Inflammatory macrophage treated with lipopolysaccharide for 1 hour (primary cell): ENCODE measurements around the gene RAB11A.
A peak's percentile ranks its signal among the peaks of the same experiment; 100 is the strongest.

Experiments used
- DNase-seq, 2 donors: peaks; one replicate each; pipeline ENCODE4 v3.0.0-alpha.2; 2020 to 2022

Gene RAB11A

DNA sequence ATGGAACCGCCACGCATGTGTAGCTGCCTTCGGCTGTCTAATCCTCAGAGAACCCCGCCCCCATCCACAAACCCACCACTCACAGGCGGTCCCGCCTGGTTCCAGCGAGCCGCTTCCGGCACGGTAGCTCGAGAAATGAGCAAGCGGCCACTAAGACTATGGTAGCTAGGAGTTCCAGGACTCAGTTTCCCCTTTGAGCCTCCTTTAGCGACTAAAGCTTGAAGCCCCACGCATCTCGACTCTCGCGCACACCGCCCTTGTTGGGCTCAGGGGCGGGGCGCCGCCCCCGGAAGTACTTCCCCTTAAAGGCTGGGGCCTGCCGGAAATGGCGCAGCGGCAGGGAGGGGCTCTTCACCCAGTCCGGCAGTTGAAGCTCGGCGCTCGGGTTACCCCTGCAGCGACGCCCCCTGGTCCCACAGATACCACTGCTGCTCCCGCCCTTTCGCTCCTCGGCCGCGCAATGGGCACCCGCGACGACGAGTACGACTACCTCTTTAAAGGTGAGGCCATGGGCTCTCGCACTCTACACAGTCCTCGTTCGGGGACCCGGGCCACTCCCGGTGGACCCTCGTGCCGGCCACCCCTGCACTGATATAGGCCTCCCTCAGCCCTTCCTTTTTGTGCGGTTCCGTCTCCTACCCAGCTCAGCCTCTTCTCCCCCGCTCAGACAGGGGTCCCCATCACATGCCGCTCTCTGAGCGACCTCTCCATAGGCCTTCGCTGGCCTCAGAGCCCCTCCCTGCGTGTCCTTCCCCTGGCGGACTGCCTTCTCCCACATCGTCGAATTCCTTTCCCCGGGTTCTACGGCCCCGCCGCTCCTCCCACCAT, at the start of gene RAB11A:
Gene RAB11A, plus strand, starts transcription at position 366 of the 828 bp plus-strand sequence. Its CDS starts 95 bp downstream, at position 461.
- peak; percentile 93 to 97 for DNase-seq

DNA sequence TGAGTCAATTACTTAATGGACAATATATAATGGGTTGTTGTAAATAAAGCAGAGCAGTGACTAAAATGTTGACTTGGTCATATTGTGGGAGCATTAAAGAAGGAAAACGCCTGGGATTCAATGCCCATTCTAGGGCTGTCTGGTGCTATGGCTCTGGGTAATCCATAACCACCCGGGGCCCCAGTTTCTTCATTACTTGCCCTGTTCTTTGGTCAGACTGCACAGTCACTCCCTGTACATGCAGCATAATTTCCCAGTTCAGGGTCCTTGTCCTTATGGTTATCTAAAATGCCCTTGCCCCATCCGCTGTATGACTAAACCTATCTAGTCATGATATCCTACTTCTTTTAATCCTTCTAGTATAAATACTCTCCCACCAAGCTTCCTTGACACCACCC, 49.7 kb upstream of the RAB11A start:
- peak in 1 of 2 donors; percentile 24 for DNase-seq

DNA sequence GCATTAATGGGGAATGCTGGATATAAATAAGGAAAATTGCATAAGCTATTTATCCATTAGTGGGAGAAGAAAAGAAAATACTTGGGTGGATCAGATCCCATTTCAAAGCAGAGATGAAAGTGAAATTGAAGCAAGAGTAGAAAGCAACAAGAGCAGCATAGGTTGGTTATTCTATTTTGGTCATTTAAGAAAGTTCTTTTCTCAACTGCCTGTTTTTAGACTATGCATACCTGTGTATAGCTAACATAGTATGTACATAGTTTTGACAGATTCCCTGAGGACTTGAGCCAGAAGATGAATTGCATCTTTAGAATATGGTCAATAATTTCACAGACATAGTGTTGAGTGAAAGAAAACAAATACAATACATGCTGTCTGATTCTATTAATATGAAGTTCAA, 48.2 kb upstream of the RAB11A start:
- DNase-seq = no peak

DNA sequence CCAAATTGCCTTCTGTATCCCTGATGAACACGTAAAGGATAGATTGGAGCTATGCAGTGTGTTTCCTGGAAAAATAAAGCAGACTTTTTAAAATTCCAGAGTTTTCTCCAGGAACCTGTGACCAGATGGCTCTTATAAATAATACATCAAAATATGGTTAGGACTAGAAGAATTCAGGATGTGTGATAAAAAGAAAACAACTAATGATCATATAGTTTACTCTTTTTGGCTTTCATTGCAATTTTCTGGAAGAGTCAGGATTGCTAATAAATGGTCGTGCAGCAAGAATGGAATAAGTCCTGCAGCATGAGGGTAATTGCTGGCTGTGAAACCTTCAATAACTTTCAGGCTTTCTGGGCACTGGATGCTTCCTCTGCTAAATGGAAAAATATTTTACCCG, 47.0 kb upstream of the RAB11A start:
- DNase-seq = no peak

DNA sequence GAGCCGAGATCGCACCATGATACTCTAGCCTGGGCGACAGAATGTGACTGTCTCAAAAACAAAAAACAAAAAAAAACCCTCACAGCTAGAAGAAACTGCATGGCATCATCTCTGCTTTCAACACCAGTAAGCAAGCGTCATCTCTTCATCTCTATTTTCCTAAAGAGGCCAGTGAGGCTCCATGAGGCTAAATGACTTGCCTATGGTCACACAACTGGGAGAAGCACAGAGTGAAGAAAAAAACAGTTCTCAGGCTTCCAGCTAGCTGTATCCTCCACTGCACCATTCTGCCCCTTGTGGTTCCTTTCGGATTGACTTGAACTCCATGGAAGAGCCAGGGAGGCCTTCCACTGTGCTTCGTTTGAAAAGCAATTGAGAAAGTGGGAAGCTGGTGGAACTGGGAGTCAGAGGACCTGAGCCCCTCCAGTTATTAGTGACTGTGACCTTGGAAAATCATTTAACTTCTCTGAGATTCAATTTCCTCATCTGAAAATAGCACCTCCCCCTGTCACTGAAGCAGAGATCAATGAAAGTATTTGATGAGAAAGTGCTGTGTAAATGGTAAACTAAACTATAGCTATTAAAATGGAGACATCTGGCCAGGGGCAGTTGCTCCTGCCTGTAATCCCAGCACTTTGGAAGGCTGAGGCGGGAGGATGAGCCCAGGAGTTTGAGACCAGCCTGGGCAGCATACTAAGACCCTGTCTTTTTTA, 45.1 kb upstream of the RAB11A start:
- DNase-seq = peak; percentile 52 to 73

DNA sequence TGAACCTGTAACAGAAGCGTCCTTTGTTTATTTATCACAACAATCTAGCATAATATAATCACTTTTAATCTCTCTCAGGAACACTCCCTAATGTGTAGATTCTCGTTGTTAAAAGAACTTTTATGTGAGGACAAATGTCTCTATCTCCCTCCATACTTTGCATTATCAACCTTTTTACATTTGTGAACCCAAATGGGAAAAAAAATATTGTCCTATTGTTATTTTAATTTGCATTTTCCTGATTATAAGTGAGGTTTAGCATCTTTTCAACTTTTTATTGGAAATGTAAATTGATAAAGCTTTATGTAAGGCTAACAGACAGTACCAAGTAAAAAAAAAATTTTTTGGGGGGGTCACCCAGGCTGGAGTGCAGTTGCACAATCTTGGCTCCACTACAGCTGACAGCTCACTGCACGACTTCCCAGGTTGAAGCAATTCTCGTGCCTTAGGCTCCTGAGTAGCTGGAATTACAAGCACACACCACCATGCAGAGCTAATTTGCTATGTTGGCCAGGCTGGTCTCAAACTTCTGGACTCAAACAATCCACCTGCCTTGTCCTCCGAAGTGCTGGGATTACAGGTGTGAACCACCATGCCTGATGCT, 44.2 kb upstream of the RAB11A start:
- DNase-seq = no peak

DNA sequence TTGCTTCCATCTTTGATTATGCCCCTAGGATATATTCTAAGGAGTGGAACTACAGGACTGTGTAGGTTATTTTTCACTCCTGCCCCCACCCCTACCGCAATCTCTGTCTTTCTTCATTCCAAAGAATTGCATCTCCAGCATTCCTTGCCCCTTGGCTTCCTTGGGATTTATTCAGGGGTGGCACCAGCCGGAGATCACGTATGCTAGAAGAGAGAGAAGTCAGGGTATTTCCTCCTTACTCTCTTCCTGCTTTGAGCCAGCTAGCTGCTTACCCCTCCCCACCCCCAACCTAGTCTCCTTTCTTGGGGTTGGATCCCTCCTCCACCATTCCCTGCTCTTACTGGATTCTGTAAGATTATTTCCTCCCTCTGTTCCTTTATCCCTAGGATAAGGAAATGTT, 42.2 kb upstream of the RAB11A start:
- DNase-seq = no peak

DNA sequence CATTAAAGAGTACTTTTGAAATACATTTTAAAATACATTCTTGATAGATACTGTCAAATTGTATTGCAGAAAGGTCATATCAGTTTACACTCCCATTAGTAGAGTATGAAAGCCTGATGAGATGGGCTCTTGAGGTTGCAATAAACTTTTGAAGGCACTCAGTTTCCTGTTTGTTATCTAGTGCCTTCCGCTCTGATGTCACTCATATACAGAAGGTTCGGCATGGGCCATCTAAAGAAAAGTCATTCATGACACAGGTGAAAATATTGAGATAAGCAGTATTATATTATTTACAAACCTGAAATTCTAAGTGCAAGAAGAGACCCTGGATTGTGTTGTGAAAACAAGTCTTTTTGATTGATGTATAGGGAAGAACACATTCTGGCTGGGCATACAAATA, 40.7 kb upstream of the RAB11A start:
- DNase-seq = no peak

DNA sequence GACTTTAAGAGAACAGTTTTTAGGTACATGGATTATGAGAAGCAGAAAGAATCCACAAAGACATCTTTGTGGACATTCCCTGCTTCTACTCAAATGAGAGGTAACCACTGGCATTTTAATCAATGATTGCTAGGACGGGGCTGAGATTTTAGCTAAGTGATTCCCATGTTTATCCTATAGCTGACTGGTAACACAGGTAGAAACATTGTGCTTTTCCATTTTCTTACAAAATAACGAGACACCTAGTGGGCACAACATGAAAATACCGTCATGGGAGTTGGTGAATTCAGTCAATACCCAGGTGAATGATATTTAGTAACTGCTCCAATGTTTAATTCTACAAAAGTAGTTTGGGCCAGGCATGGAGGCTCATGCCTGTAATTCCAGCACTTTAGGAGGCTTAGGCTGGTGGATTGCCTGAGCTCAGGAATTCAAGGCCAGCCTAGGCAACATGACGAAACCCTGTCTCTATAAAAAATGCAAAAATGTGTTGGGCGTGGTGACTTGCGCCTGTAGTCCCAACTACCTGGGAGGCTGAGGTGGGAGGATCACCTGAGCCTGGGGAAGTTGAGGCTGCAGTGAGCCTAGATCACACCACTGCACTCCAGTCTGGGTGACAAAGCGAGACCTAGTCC, 40.0 kb upstream of the RAB11A start:
- no peak for DNase-seq

DNA sequence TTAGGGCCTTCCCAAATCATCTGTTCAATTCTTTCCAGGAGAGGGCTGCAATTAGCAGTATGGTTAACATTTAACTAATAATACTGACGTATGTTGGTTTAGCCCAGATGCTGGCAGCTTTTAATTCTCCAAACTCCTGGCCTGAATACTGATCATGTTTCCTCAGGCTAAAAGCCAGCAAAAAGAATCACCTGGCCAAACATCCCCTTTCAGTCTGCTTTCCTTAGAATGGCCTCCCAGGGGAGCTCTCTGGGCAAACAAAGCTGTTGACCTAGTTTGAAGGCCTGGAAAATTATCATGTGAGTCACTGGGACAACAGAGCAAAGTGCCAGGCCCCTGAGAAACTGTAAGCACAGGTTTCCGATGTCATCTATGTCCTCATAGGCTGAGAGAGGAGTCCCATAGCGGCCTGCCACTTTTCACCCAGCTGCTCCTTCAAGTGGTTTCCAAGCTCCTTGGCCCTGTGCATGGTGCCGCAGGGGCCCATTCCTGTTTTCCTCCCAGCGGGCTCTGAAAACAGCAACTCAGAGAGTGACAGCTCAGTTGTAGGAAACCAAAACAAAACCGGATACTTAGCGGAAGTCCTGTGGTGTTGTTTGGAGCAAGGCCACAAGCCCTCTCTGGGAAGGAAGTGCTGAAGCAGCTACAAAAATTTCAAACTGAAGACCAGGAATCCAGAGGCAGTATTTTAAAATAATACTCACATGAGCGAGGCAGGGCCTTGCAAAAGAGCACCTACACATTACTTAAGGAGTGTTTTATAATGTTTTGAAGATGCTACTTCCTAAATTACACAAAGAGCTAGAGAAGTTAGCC, 36.5 kb upstream of the RAB11A start:
- peak; percentile 75 to 82 for DNase-seq

DNA sequence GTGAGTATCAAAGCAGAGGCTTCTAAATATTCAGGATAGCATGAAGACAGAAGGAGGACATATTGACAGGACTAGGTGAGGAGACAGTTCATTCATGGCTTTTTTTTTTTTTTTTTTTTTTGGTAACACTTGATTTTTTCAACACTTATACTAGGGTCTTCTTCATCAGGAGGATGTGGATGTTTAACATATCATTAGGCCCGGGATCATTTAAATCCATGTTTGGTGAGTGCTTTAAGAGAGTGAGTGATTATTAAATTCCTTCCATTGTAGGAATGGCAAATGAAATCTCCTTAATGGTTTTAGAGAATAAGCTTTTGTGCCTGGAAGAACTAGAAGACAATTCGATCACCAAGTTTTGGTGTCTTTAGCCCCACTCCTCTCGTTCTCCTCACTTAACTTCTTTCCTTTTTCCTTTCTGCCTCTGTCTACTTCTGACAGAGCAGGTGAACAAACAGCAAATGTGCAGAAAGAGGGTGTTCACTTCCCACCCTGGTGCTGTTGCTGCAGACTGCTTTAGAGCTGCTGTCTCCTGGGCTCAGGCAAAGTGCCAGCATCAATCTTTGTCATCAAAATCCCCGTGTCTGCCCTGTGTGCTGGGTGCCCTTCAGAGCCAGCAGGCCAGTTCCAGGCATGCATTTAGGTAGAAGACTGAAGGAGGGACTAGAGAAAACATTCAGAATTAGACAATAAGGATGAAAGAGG, 35.6 kb upstream of the RAB11A start:
- peak in 1 of 2 donors; percentile 12 for DNase-seq

DNA sequence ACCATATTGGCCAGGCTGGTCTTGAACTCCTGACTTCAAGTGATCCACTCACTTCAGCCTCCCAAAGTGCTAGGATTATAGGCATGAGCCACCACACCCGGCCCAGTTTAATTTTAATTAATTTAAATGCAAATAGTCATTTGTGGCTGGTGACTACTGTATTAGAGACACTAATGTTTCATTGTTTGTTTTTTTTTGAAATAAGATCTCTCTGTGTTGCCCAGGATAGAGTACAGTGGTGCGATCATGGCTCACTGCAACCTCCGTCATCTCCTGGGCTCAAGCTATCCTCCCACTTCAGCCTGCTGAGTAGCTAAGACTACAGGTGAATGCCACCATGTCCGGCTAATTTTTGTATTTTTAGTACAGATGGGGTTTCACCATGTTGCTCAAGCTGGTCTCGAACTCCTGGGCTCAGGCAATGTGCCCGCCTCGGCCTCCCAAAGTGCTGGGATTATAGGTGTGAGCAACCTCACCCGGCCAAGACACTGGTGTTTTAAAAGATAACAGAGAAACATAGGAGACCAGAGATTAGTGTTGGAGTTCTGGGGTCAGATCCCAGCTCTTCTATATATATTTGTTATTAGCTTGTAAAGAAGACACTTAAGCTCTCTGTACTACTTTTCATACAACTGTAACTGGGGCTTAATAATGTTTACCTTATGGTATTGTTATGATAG, 34.5 kb upstream of the RAB11A start:
- no peak for DNase-seq

DNA sequence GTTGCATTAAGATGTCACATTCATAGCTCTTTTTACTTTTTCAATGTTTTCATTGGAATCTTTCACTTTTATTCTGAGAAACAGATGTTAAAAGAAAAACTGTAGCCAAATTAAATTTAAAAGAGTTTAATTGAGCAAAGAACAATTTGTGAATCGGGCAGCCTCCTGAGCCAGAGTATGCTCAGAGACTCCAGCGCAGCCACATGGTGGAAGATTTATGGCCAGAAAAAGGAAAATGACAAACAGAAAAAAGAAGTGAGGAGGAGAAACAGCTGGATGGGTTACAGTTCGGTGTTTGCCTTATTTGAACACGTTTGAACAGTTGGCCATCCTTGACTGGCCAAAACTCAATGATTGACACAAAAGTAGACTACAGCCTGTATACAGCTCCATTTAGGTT, 33.8 kb upstream of the RAB11A start:
- no peak for DNase-seq

DNA sequence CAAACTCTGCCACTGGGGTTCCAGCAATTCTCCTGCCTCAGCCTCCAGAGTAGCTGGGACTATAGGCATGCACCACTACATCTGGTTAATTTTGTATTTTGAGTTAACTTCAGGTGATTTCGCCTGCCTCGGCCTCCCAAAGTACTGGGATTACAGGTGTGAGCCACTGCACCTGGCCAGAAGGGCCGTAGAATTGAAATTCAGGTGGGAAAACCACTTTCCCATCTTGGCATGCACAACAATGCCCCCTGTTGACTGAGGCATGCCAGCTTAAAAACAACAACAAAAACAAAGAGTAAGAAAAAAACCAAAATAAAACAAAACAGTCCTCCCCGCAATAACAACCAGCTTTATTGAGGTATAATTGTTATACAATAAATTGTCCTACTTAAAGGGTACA, 32.6 kb upstream of the RAB11A start:
- DNase-seq = no peak

DNA sequence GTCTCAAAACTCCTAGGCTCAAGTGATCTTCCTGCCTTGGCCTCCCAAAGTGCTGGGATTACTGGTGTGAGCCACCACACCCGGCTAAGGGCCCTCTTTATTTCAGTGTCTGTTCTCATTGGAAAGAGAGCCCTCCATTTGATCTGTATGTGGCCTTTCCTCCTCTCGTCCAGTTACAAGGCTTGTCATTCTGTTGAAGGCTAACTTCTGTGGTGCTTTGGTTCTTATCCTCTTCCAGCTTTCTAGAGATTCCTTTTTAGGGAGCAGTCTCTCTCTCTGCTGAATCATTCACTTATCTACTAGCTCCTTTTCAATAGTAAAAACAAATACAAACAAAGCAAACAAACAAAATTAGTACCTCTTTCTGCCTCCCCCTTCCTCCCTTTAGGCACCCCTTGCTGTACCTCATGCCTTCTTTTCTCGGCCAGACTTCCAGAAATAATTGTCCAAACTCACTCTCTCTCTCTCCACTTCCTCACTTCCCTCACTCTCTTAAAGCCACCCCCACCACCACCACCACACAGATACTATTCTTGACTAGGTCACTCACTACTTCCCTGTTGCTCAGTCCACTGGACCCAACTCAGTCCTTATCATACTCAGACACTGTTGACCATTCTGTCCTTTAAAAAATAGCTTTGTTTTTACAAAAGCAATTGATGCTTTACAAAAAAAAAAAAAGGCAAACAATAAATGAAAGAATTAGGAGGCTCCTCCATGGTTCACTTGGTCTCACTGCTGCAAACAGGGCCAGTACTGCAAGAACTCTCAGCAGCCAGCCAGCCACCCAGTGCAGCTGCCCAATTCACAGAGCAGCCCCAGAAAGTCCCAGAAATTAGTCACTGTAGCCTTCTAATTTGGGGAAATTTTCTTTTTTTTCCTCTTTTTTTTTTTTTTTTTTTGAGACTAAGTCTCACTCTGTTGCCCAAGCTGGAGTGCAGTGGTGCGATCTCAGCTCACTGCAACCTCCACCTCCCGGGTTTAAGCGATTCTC, 31.7 kb upstream of the RAB11A start:
- DNase-seq = peak; percentile 72 to 83

DNA sequence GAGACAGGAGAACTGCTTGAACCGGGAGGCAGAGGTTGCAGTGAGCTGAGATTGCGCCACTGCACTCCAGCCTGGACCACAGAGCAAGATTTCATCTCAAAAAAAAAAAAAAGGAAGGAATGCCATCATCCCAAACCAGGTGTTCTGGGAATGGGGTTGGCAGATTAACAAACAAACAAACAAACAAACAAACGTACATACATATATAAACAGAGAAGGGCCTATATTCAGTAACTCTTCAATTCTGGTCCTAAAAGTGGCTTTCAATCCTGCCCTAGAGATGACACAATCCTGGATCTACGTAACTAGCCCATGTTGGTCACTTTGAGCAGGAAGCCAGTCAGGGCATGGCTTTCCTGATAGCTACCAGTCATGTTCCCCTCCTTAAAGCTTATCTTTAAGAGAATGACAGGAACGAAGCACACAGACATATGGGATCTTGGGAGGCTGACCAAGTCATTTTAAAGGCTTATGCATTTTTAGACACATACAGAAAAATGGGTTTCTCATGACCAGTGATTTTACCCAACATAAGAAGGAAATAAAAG, 29.9 kb upstream of the RAB11A start:
- DNase-seq = peak; percentile 31 to 53

DNA sequence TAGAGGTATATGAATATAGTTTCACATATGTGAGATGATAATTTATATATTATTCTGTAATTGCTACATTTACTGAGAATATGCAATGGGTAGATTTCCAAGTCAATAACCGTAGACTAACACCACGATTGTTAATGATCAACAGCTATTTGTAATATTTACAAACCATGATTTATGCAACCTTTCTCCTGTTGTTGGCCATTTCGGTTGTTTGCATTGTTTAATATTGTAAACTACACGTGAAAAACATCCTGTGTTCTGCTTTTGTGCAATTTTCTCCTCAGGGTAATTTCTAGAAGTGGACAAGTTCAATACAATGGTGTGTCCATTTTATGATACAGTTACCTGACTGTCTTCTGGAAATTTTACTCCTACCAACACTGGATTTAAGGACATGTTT, 29.3 kb upstream of the RAB11A start:
- no peak for DNase-seq

DNA sequence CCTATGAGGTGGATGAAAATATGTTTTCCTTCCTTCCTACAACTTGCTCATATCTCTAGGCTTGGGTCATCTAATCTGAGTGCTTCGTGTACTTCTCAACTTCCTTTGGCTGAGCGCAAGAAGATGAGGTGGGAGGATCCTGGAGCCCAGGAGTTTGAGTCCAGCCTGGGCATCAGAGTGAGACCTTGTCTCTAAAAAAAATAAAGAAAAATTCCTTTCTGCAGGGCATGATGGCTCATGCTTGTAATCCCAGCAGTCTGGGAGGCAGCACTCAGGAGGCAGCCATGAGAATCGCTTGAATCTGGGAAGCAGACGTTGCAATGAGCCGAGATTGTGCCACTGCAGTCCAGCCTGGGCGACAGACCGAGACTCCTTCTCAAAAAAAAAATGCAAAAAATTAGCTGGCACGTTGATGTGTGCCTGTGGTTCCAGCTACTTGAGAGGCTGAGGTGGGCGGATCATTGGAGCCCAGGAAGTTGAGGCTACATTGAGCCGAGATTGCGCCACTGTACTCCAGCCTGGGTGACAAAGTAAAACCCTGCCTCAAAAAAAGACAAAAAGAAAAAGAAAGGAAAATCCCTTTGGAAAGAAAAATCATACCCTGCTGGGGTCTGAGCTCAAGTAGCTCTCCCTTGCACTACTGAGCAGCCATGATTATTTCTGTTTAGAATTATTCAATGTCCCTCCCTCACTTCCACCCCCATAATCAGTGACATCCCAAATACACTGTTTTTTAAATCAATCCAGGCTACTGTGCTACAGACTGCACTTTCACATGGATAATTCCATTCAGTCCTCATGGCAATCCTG, 28.0 kb upstream of the RAB11A start:
- DNase-seq = peak; percentile 55 to 69
